ENCODE measurements around the gene GCK. TPM values are rescaled to one million over a fixed set of nuclear protein-coding genes. Genes with fewer than 3 reads are reported as not detected.
A peak's percentile ranks its signal among the peaks of the same experiment; 100 is the strongest.
"Not testable (repeated sequence)": the region's sequence is repeated elsewhere in the genome, so short reads cannot be mapped to it uniquely, and the experiment has no call there.

GCK gene
- total and polyA plus RNA-seq, 11 donors, result 0.54 to 5.7 (median 1.9) TPM

- WGBS, 4 donors, result 38 to 55% (median 52%) methylated on average over 12 of the region's 12 CpGs
- intact Hi-C loops (cut with DNase I), result loop anchor here in 4 of 10 donors (2.0 to 10.0 kb wide), 4 partner anchors 61 to 66 kb away; no protein-coding TSS in a partner anchor
- TF ChIP-seq POLR2A (IDR thresholded peaks at IDR 0.05) (no peak), CTCF (IDR thresholded peaks at IDR 0.05) (peak in 10 of 12 donors; percentile 22 to 52 (median 35))
- Histone ChIP-seq H3K9me3 (peaks cover 0 to 6% (median 0%) of the 10 kb centered on the region in 12 donors), H3K27ac (peak overlapping the region; percentile 1 to 89 (median 70)), H3K27me3 (no peaks in the 10 kb centered on the region), H3K4me1 (peaks cover 0 to 39% (median 10%) of the 10 kb centered on the region in 12 donors), H3K4me3 (no peak overlapping the region), H3K36me3 (no peaks in the 10 kb centered on the region)
- DNase-seq, result peak in 2 of 5 donors; percentile 38 to 63
- ATAC-seq, result peak; percentile 45 to 79 (median 68)
Measured at GRCh38 chr7:44131173-44132029, 57.8 kb downstream of the GCK start.

- peak in 1 of 5 donors; percentile 28 for DNase-seq
- no peak overlapping the region for H3K4me3 ChIP-seq
Measured at GRCh38 chr7:44128721-44129582, 60.3 kb downstream of the GCK start.

GRCh38 chr7:44127161-44127560 is 62.1 kb downstream of the GCK start:
- no peak for TF ChIP-seq CTCF (IDR thresholded peaks at IDR 0.05)
- no peak for TF ChIP-seq POLR2A (IDR thresholded peaks at IDR 0.05)
- ATAC-seq, result no peak
- DNase-seq, result peak in 1 of 5 donors; percentile 3
- intact Hi-C loops (cut with DNase I), result loop anchor here in 3 of 10 donors (5.0 to 10.0 kb wide), 3 partner anchors 65 to 75 kb away; partner anchors contain the start of gene YKT6 (in 1 of the 3)
- H3K9me3 ChIP-seq, result peaks cover 0 to 6% (median 0%) of the 10 kb centered on the region in 12 donors
- no peak overlapping the region for H3K4me3 ChIP-seq
- H3K36me3 ChIP-seq, result no peaks in the 10 kb centered on the region
- no peaks in the 10 kb centered on the region for H3K27me3 ChIP-seq
- H3K27ac ChIP-seq, result no peak overlapping the region
- H3K4me1 ChIP-seq, result peaks cover 0 to 34% (median 10%) of the 10 kb centered on the region in 12 donors

More at GRCh38 chr7:44128721-44129582, 60.3 kb downstream of the GCK start:
- Histone ChIP-seq H3K4me1 (peaks cover 0 to 33% (median 6%) of the 10 kb centered on the region in 12 donors), H3K27ac (peak overlapping the region in 8 of 12 donors; percentile 21 to 77 (median 40)), H3K27me3 (no peaks in the 10 kb centered on the region), H3K9me3 (peaks cover 0 to 6% (median 0%) of the 10 kb centered on the region in 12 donors), H3K36me3 (no peaks in the 10 kb centered on the region)
- 43 to 57% (median 56%) methylated on average over 3 to 6 of the region's 6 CpGs for WGBS, 4 donors
- intact Hi-C loops (cut with DNase I), result loop anchor here in 3 of 10 donors (5.0 to 10.0 kb wide), 3 partner anchors 63 to 73 kb away; partner anchors contain the start of gene YKT6 (in 1 of the 3)
- ATAC-seq, result peak in 2 of 4 donors; percentile 14 to 42
- TF ChIP-seq POLR2A (IDR thresholded peaks at IDR 0.05), result no peak
- TF ChIP-seq CTCF (IDR thresholded peaks at IDR 0.05), result no peak

GRCh38 chr7:44126574-44126973 is 62.7 kb downstream of the GCK start:
- not testable (repeated sequence) for H3K27me3 ChIP-seq, H3K9me3 ChIP-seq, ATAC-seq, H3K27ac ChIP-seq, H3K36me3 ChIP-seq, H3K4me3 ChIP-seq
- peak in 1 of 5 donors; percentile 4 for DNase-seq
- intact Hi-C loops (cut with DNase I), result loop anchor here in 3 of 10 donors (5.0 to 10.0 kb wide), 3 partner anchors 66 to 76 kb away; partner anchors contain the start of gene YKT6 (in 1 of the 3)
- peaks cover 0 to 35% (median 16%) of the 10 kb centered on the region in 12 donors for H3K4me1 ChIP-seq
- 91 to 96% (median 92%) methylated on average over 4 of the region's 4 CpGs for WGBS, 4 donors

All from heart left ventricle (tissue), 16 donors.